OCI-LY1 (cell line): ENCODE results near the gene C16orf86.

Source experiments
- EZH2 ChIP-seq: fragments of 200-600 bp; sonication (generic), shearing (Covaris generic); IDR thresholded peaks from 2 replicates; pipeline ENCODE4 v1.8.0; 2017; ENCODE audit warnings: borderline replicate concordance, mixed run types, mild to moderate bottlenecking, antibody characterized with exemption, low read length, moderate library complexity, mixed read lengths
- TF ChIP-seq, protein P1 (sequence below): fragments of 200-600 bp; sonication (generic), shearing (Covaris generic); IDR thresholded peaks from 2 replicates; pipeline ENCODE4 v1.5.1; 2017; ENCODE audit warnings: mild to moderate bottlenecking, antibody characterized with exemption, low read length, moderate library complexity, mixed read lengths

DNA sequence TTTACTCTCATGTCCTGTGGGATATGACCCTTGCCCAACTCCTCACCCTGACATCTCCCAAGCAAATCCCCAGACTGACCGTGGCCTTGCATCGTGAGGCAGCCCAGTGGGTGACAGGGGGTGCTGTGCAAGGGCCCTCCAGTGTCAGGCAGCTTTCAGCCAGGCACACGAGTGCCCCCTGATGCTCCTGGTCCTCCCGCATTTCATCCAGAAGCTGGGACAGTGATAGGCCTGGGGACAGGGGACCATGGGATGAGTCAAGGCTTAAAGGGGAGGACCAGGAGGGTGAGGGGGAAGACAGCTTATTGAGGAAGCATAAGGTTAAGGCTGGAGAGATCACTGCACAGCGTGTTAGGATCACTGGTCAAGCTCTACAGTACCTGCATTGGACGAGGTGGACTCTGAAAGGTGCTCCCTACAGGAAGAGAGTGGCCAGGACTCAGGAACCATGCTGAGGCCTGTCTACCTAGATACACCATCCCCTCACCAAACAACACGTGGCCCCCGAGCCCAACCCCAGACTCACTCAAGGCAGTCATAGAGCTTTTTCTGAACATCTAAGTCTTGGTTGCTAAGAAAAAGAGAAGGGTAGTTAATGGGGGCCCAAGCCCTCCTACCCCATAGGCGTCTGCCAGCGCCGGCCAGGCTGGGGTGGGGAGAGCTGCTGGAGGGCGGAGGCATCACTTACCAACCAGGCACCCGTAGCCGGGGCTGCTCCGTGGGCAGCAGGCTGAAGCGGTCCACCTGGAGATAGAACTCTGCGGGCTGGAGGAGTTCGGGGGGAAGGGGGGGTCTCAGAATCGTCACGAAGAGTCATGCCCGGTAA, 7.6 kb upstream of the C16orf86 start:
- TF ChIP-seq, protein P1, sequence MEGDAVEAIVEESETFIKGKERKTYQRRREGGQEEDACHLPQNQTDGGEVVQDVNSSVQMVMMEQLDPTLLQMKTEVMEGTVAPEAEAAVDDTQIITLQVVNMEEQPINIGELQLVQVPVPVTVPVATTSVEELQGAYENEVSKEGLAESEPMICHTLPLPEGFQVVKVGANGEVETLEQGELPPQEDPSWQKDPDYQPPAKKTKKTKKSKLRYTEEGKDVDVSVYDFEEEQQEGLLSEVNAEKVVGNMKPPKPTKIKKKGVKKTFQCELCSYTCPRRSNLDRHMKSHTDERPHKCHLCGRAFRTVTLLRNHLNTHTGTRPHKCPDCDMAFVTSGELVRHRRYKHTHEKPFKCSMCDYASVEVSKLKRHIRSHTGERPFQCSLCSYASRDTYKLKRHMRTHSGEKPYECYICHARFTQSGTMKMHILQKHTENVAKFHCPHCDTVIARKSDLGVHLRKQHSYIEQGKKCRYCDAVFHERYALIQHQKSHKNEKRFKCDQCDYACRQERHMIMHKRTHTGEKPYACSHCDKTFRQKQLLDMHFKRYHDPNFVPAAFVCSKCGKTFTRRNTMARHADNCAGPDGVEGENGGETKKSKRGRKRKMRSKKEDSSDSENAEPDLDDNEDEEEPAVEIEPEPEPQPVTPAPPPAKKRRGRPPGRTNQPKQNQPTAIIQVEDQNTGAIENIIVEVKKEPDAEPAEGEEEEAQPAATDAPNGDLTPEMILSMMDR: no peak
- TF ChIP-seq EZH2: no peak
